ENCODE data around the gene RAB36.

Gene RAB36

GRCh38 chr22:23212061-23213021 is 67.1 kb downstream of the RAB36 start:
- no peak for DNase-seq

GRCh38 chr22:23213022-23213555 is 67.8 kb downstream of the RAB36 start:
- DNase-seq = no peak

GRCh38 chr22:23213581-23214334 is 68.5 kb downstream of the RAB36 start:
- DNase-seq = no peak

All from stimulated activated CD4-positive, alpha-beta T cell treated with anti-CD3 and anti-CD28 coated beads, Interleukin-12 subunit alpha, Interleukin-12 subunit beta, amount 100 ng/mL, for 4 hours (primary cell).